Upper lobe of left lung (tissue), 6 donors: Measurements from ENCODE around the gene MME. TPM values are rescaled to one million over a fixed set of nuclear protein-coding genes. Genes with fewer than 3 reads are reported as not detected.

Experiments used
- ATAC-seq, 2 donors: fragments of 200-7000 bp; cut with Tn5 transposase; one replicate each; pipeline ENCODE4 v1.9.1; 2022; ENCODE audit warnings: mild to moderate bottlenecking in 2 of 2, moderate library complexity in 2 of 2; ENCODE audit not compliant: low FRiP score in 2 of 2
- DNase-seq, 2 donors: peaks; one replicate each; pipeline ENCODE4 v3.0.0-alpha.2; 2019 to 2020
- H3K27ac ChIP-seq, 4 donors: fragments of 200-600 bp; sonication (generic); one replicate each; pipeline ENCODE4 v1.5.1; 2016 to 2019
- H3K27me3 ChIP-seq, 4 donors: fragments of 200-600 bp; sonication (generic); one replicate each; pipeline ENCODE4 v1.5.1; 2017 to 2019
- H3K36me3 ChIP-seq, 4 donors: fragments of 200-600 bp; sonication (generic); one replicate each; pipeline ENCODE4 v1.5.1; 2016 to 2019
- H3K4me1 ChIP-seq, 4 donors: fragments of 200-600 bp; sonication (generic); one replicate each; pipeline ENCODE4 v1.5.1; 2018 to 2019
- H3K4me3 ChIP-seq, 4 donors: fragments of 200-600 bp; sonication (generic); one replicate each; pipeline ENCODE4 v1.5.1; 2017 to 2019; ENCODE audit warnings: mild to moderate bottlenecking in 2 of 4, moderate library complexity in 1 of 4
- H3K9me3 ChIP-seq, 4 donors: fragments of 200-600 bp; sonication (generic); one replicate each; pipeline ENCODE4 v1.5.1; 2018 to 2019
- CTCF ChIP-seq, 6 experiments: fragments of 450-650 bp in 4 of 6; fragments of 200-600 bp in 2 of 6; sonication (generic) in 2 of 6; IDR thresholded peaks; one replicate each; pipeline ENCODE4 v1.5.1; 2016 to 2019; ENCODE audit warnings: antibody characterized with exemption in 6 of 6
- EP300 ChIP-seq, 4 donors: sonication (generic); formaldehyde crosslinking; IDR thresholded peaks; one replicate each; pipeline ENCODE4 v1.5.1; 2017; ENCODE audit warnings: antibody characterized with exemption in 4 of 4, control low read depth in 2 of 4
- POLR2A ChIP-seq, 4 donors: fragments of 450-650 bp; IDR thresholded peaks; one replicate each; pipeline ENCODE4 v1.5.1; 2016 to 2017; ENCODE audit warnings: antibody characterized with exemption in 4 of 4, mild to moderate bottlenecking in 2 of 4
- POLR2AphosphoS5 ChIP-seq, 2 donors: sonication (generic); formaldehyde crosslinking; IDR thresholded peaks; one replicate each; pipeline ENCODE4 v1.5.1; 2017; ENCODE audit warnings: antibody characterized with exemption in 2 of 2
- WGBS, 2 donors: methylation state at CpG; one replicate each; pipeline ENCODE4 v1.1.5; 2017 to 2018; 5-methylcytosine and 5-hydroxymethylcytosine counted together
- total RNA-seq, 6 donors: library from RNA; depleted of rRNA in 4 of 6; stranded (reverse); fragments of >200 nt in 4 of 6; gene quantifications; one replicate each; pipeline versions ENCODE4 v1.1.0 to v1.2.1, GENCODE V29; 2016 to 2021
- donor health status: DM: no; HTN: no; CAD: no; lungs with moderate emphysema.
- donor health status: DM: no; HTN: yes; CAD: no; lungs with severe emphysema.

The MME gene
- total RNA-seq, 6 donors from 2014 or later = 51.8 to 101 (median 74.8) TPM

- no peak for DNase-seq
- TF ChIP-seq POLR2A (IDR thresholded peaks at IDR 0.05) = no peak
- no peak for TF ChIP-seq POLR2AphosphoS5 (IDR thresholded peaks at IDR 0.05)
- no peak for TF ChIP-seq CTCF (IDR thresholded peaks at IDR 0.05)
- no peak overlapping the region for H3K4me3 ChIP-seq
- 77 to 86% methylated on average over 2 of the region's 2 CpGs for WGBS, 2 donors
- no peak overlapping the region for H3K27ac ChIP-seq
- H3K9me3 ChIP-seq = no peaks in the 10 kb centered on the region
- no peaks in the 10 kb centered on the region for H3K36me3 ChIP-seq
- ATAC-seq = no peak
- H3K27me3 ChIP-seq = no peaks in the 10 kb centered on the region
- H3K4me1 ChIP-seq = no peaks in the 10 kb centered on the region
Observed at GRCh38 chr3:155035553-155035952, 44.6 kb upstream of the MME start.

GRCh38 chr3:155037508-155038202 lies 42.5 kb upstream of the MME start:
- WGBS, 2 donors = 74 to 79% methylated on average over 5 of the region's 5 CpGs

GRCh38 chr3:155038203-155038554 lies 41.9 kb upstream of the MME start:
- WGBS, 2 donors = 91 to 94% methylated on average over 2 of the region's 2 CpGs
- H3K9me3 ChIP-seq = no peaks in the 10 kb centered on the region
- ATAC-seq = no peak
- no peak overlapping the region for H3K27ac ChIP-seq
- no peak for DNase-seq
- H3K36me3 ChIP-seq = no peaks in the 10 kb centered on the region
- TF ChIP-seq EP300 (IDR thresholded peaks at IDR 0.05) (no peak), POLR2A (IDR thresholded peaks at IDR 0.05) (no peak), CTCF (IDR thresholded peaks at IDR 0.05) (no peak), POLR2AphosphoS5 (IDR thresholded peaks at IDR 0.05) (no peak)
- no peaks in the 10 kb centered on the region for H3K27me3 ChIP-seq
- no peaks in the 10 kb centered on the region for H3K4me1 ChIP-seq
- H3K4me3 ChIP-seq = no peak overlapping the region

More at GRCh38 chr3:155037508-155038202, 42.5 kb upstream of the MME start:
- Histone ChIP-seq H3K4me3 (no peak overlapping the region), H3K36me3 (no peaks in the 10 kb centered on the region), H3K27me3 (no peaks in the 10 kb centered on the region), H3K27ac (no peak overlapping the region), H3K9me3 (no peaks in the 10 kb centered on the region), H3K4me1 (no peaks in the 10 kb centered on the region)
- TF ChIP-seq EP300 (IDR thresholded peaks at IDR 0.05) (no peak), CTCF (IDR thresholded peaks at IDR 0.05) (no peak), POLR2AphosphoS5 (IDR thresholded peaks at IDR 0.05) (no peak), POLR2A (IDR thresholded peaks at IDR 0.05) (no peak)
- no peak for DNase-seq
- ATAC-seq = no peak

- no peak overlapping the region for H3K27ac ChIP-seq
- TF ChIP-seq EP300 (IDR thresholded peaks at IDR 0.05) (no peak), CTCF (IDR thresholded peaks at IDR 0.05) (no peak), POLR2A (IDR thresholded peaks at IDR 0.05) (no peak), POLR2AphosphoS5 (IDR thresholded peaks at IDR 0.05) (no peak)
Observed at GRCh38 chr3:155046935-155047334, 33.2 kb upstream of the MME start.

GRCh38 chr3:155047672-155048071 lies 32.4 kb upstream of the MME start:
- Histone ChIP-seq H3K4me3 (no peak overlapping the region), H3K27me3 (no peaks in the 10 kb centered on the region), H3K36me3 (no peaks in the 10 kb centered on the region), H3K27ac (no peak overlapping the region), H3K9me3 (peaks cover 0 to 9% (median 7%) of the 10 kb centered on the region in 4 donors), H3K4me1 (no peaks in the 10 kb centered on the region)
- no peak for ATAC-seq
- no peak for DNase-seq
- 94 to 95% methylated on average over 3 of the region's 3 CpGs for WGBS, 2 donors
- TF ChIP-seq POLR2AphosphoS5 (IDR thresholded peaks at IDR 0.05) = no peak
- no peak for TF ChIP-seq CTCF (IDR thresholded peaks at IDR 0.05)
- TF ChIP-seq POLR2A (IDR thresholded peaks at IDR 0.05) = no peak
- no peak for TF ChIP-seq EP300 (IDR thresholded peaks at IDR 0.05)

More at GRCh38 chr3:155046935-155047334, 33.2 kb upstream of the MME start:
- H3K9me3 ChIP-seq = peaks cover 0 to 5% (median under 1%) of the 10 kb centered on the region in 4 donors
- ATAC-seq (no peak), DNase-seq (no peak)
- H3K27me3 ChIP-seq = no peaks in the 10 kb centered on the region
- H3K36me3 ChIP-seq = no peaks in the 10 kb centered on the region
- H3K4me3 ChIP-seq = no peak overlapping the region
- H3K4me1 ChIP-seq = no peaks in the 10 kb centered on the region
